K562 (cell line): ENCODE results near the gene PLEKHA6. TPM values are rescaled to one million over a fixed set of nuclear protein-coding genes. Genes with fewer than 3 reads are reported as not detected.

Experiments used
- ATAC-seq: fragments of 200-7000 bp; cut with Tn5 transposase; 3 replicates; pipeline ENCODE4 v1.9.1; 2020; ENCODE audit warnings: moderate library complexity
- BruUV-seq: library from RNA; stranded (reverse); fragments of 400-500 nt; replicated peaks from 2 replicates; lab custom pipeline; 2021; lab: Mats Ljungman, UMichigan
- CTCF ChIA-PET: fragments of 300-600 bp; formaldehyde crosslinking; extraction: SDS; loops from one replicate; lab custom pipeline; 2021; ENCODE audit warnings: low intra/inter-chr PET ratio; lab: Yijun Ruan, JAX
- POLR2A ChIA-PET: fragments of 300-600, 350-650 bp; sonication (Branson Sonifier 250); formaldehyde crosslinking; extraction: SDS; loops from one replicate; lab custom pipeline; 2021; ENCODE audit warnings: antibody characterized with exemption, inconsistent platforms; lab: Yijun Ruan, JAX
- DNase-seq, 4 experiments: peaks; one replicate each; pipeline versions ENCODE4 v3.0.0 to v3.0.0-alpha.2; 2011 to 2018; ENCODE audit warnings: low spot score in 3 of 4, mixed read lengths in 3 of 4; ENCODE audit errors: extremely low read depth in 1 of 4
- FAIRE-seq: peaks from 2 replicates; lab custom pipeline; 2011; peaks lifted over from hg19 to GRCh38; lab: Jason Lieb, UNC
- H2AFZ ChIP-seq: 2 replicates; pipeline ENCODE4 v1.6.0; 2011; ENCODE audit warnings: low read depth, low read length, control low read depth, inconsistent platforms
- H3K27ac ChIP-seq: fragments of 200-600 bp; 3 replicates; pipeline ENCODE4 v1.8.0; 2011; ENCODE audit warnings: low read depth, mild to moderate bottlenecking, control low read depth, inconsistent platforms, low read length, moderate library complexity, mixed read lengths; ENCODE audit errors: extremely low read depth
- H3K27me3 ChIP-seq, 2 experiments: fragments of 300-600 bp in 1 of 2; 2 replicates in 1 of 2; 3 replicates in 1 of 2; pipeline versions ENCODE4 v1.6.0 to v1.8.0; 2011; ENCODE audit warnings: inconsistent platforms in 2 of 2, low read length in 2 of 2, mild to moderate bottlenecking in 1 of 2, mixed read lengths in 1 of 2, moderate library complexity in 1 of 2; ENCODE audit not compliant: control insufficient read depth in 2 of 2, insufficient read depth in 2 of 2
- H3K36me3 ChIP-seq: fragments of 300-600 bp; 3 replicates; pipeline ENCODE4 v1.8.0; 2011; ENCODE audit warnings: mild to moderate bottlenecking, low read length, inconsistent platforms; ENCODE audit not compliant: control insufficient read depth, insufficient read depth
- H3K4me1 ChIP-seq, 2 experiments: fragments of 200-600 bp in 1 of 2; replicated peaks in 1 of 2; 2 replicates in 1 of 2; 3 replicates in 1 of 2; pipeline versions ENCODE4 v1.5.1 to v1.8.0; 2011; ENCODE audit warnings: inconsistent platforms in 2 of 2, low read length in 2 of 2, mild to moderate bottlenecking in 1 of 2, mixed read lengths in 1 of 2, moderate library complexity in 1 of 2; ENCODE audit not compliant: control insufficient read depth in 2 of 2, insufficient read depth in 2 of 2
- H3K4me2 ChIP-seq: 2 replicates; pipeline ENCODE4 v1.6.1; 2011; ENCODE audit warnings: low read length, control low read depth, inconsistent platforms, mixed read lengths; ENCODE audit not compliant: insufficient read depth
- H3K4me3 ChIP-seq: fragments of 200-600 bp; sonication (generic), shearing (Covaris generic); 2 replicates; pipeline ENCODE4 v1.5.1; 2016; ENCODE audit warnings: control low read depth, inconsistent platforms
- H3K79me2 ChIP-seq: fragments of 200-600 bp; 3 replicates; pipeline ENCODE4 v1.8.0; 2011; ENCODE audit warnings: low read length, inconsistent platforms; ENCODE audit not compliant: control insufficient read depth, insufficient read depth
- H3K9ac ChIP-seq, 2 experiments: 2 replicates each; pipeline versions ENCODE4 v1.6.0 to v1.6.1; 2011; ENCODE audit warnings: low read depth in 2 of 2, low read length in 2 of 2, control low read depth in 1 of 2, inconsistent platforms in 1 of 2, mild to moderate bottlenecking in 1 of 2, mixed read lengths in 1 of 2; ENCODE audit not compliant: insufficient read depth in 1 of 2
- H3K9me1 ChIP-seq: one replicate; pipeline ENCODE4 v1.6.0; 2011; ENCODE audit warnings: inconsistent platforms, mild to moderate bottlenecking, low read length, moderate library complexity; ENCODE audit not compliant: control insufficient read depth, insufficient read depth
- H3K9me3 ChIP-seq: replicated peaks from 2 replicates; pipeline ENCODE4 v1.5.1; 2011; ENCODE audit warnings: low read depth, low read length, inconsistent platforms; ENCODE audit not compliant: control insufficient read depth, insufficient read depth
- H4K20me1 ChIP-seq: replicated peaks from 2 replicates; pipeline ENCODE4 v1.6.1; 2011; ENCODE audit warnings: low read length, inconsistent platforms, mixed read lengths; ENCODE audit not compliant: control insufficient read depth, insufficient read depth
- EP300 ChIP-seq: IDR thresholded peaks from 2 replicates; pipeline ENCODE4 v1.6.1; 2012; ENCODE audit warnings: low read length, improper control_type of control experiment
- JUND ChIP-seq, 2 experiments: IDR thresholded peaks; 2 replicates in 1 of 2; 3 replicates in 1 of 2; pipeline ENCODE4 v1.6.1; 2011; ENCODE audit warnings: borderline replicate concordance in 2 of 2, low read depth in 2 of 2, low read length in 2 of 2, improper control_type of control experiment in 1 of 2, missing biosample characterization in 1 of 2, missing genetic modification characterization in 1 of 2, missing genetic modification reagents in 1 of 2
- RNF2 ChIP-seq: sonication (generic); IDR thresholded peaks from 2 replicates; pipeline ENCODE4 v1.6.1; 2016
- SETDB1 ChIP-seq: IDR thresholded peaks from one replicate; pipeline ENCODE4 v1.6.1; 2012; ENCODE audit warnings: low read length, control low read depth, inconsistent platforms
- WGBS: fragments of 100-300 bp; shearing (Covaris generic); methylation state at CpG from one replicate; pipeline ENCODE4 v1.1.6; 2016; ENCODE audit warnings: low coverage, mixed read lengths; ENCODE audit not compliant: insufficient coverage; ENCODE audit errors: missing lambda C conversion rate; 5-methylcytosine and 5-hydroxymethylcytosine counted together
- in situ Hi-C: fragments of 300-500 bp; cut with MboI; formaldehyde crosslinking; loops from 4 replicates; pipeline ENCODE4 v1.15.0; 2018; ENCODE audit warnings: inconsistent platforms, mixed read lengths
- intact Hi-C: fragments of 100-400 bp; cut with micrococcal nuclease; formaldehyde crosslinking; loops from 2 replicates; pipeline ENCODE4 v1.14.2; 2022
- polyA plus RNA-seq, 8 experiments: library from polyadenylated mRNA; depleted of rRNA in 4 of 8; stranded (reverse) in 5 of 8; unstranded in 3 of 8; fragments of >200 nt; fragmentation: Nextera tagmentation in 2 of 8; fragmentation: Illumina TruSeq in 1 of 8; extraction: Ambion mirVana in 2 of 8; extraction: Trizol in 1 of 8; gene quantifications; 2 replicates each; pipeline versions ENCODE4 v1.2.1 to v1.2.3, GENCODE V29; 2011 to 2014; ENCODE audit warnings: inconsistent platforms in 1 of 8, missing spikeins in 1 of 8
- total RNA-seq, 7 experiments: library from RNA; depleted of rRNA in 6 of 7; stranded (reverse); fragments of >200 nt in 6 of 7; fragmentation: Illumina TruSeq in 2 of 7; extraction: Trizol in 2 of 7; gene quantifications; 2 replicates each; pipeline versions ENCODE4 v1.2.1 to v1.2.3, GENCODE V29; 2011 to 2021; ENCODE audit warnings: low replicate concordance in 1 of 7
- TF ChIP-seq, protein P1 (sequence below): sonication (generic); formaldehyde crosslinking; IDR thresholded peaks from 2 replicates; pipeline ENCODE4 v1.8.0; 2022; ENCODE audit warnings: missing genetic modification reagents, mild to moderate bottlenecking, moderate library complexity, borderline replicate concordance

The PLEKHA6 gene
- total and polyA plus RNA-seq, 9 of the 15 experiments (the other 6 are each of a cell fraction or from before 2014, with no cell fraction given) = under 0.01 to 0.33 (median 0.01) TPM; not detected in 4

GRCh38 chr1:204223129-204223860, 136.4 kb downstream of the PLEKHA6 start (continued):
- TF ChIP-seq, protein P1, sequence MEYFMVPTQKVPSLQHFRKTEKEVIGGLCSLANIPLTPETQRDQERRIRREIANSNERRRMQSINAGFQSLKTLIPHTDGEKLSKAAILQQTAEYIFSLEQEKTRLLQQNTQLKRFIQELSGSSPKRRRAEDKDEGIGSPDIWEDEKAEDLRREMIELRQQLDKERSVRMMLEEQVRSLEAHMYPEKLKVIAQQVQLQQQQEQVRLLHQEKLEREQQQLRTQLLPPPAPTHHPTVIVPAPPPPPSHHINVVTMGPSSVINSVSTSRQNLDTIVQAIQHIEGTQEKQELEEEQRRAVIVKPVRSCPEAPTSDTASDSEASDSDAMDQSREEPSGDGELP (CRISPR knock-in tag) = no peak
- TF ChIP-seq RNF2 = no peak
- no peak for TF ChIP-seq EP300
- no peak for TF ChIP-seq JUND (IDR thresholded peaks at IDR 0.05; ENCODE audit: borderline replicate concordance, low read depth, low read length)
- TF ChIP-seq JUND (tag; IDR thresholded peaks at IDR 0.05; ENCODE audit: borderline replicate concordance, low read depth, low read length) = no peak

DNA sequence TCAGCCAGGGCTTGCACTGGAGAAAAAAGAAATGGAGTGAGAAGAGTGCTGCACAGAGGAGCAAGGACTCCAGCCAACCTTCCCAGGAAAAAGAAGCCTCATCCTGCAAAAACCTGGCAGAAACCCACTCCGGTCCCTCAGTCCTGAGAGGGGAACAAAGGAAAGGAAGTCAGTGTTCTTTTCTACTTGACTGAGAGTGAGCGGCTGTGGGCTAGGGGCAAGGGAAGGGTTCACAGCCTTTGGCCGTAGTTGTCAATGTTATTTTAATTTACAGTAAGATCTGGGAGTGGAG, 137.0 kb downstream of the PLEKHA6 start:
- ATAC-seq = no peak
- no peak for DNase-seq
- TF ChIP-seq SETDB1 = no peak
- Histone ChIP-seq H3K9me3 (no peaks in the 10 kb centered on the region), H4K20me1 (peaks cover 15% of the 10 kb centered on the region), H3K4me3 (no peak overlapping the region), H3K27ac (no peak overlapping the region), H3K36me3 (no peaks in the 10 kb centered on the region), H3K79me2 (no peaks in the 10 kb centered on the region), H3K4me1 (peaks cover 6 to 14% of the 10 kb centered on the region in 2 experiments; a peak in 4 of 5 replicates), H3K4me2 (no peak overlapping the region), H3K27me3 (peaks cover 11 to 45% of the 10 kb centered on the region in 2 experiments), H2AFZ (no peak overlapping the region), H3K9ac (no peak overlapping the region), H3K9me1 (no peaks in the 10 kb centered on the region)
- in situ Hi-C loops = no loop called here
- BruUV-seq = no TSS peak
- intact Hi-C loops = no loop called here
- ChIA-PET CTCF (no interaction called here), POLR2A (interaction anchor here (0.7 to 1.2 kb wide), 3 partner anchors 9 to 156 kb away, joined by 3 read pairs; partner anchors contain the start of gene GOLT1A)
- no peak for FAIRE-seq
- WGBS = 7% methylated on average over 3 of the region's 3 CpGs
